BLaER1 (cell line): ENCODE measurements around the gene VDAC1.
A peak's percentile ranks its signal among the peaks of the same experiment; 100 is the strongest.

Experiments
- H3K27ac ChIP-seq: shearing (Covaris generic); formaldehyde crosslinking; 2 replicates; pipeline ENCODE4 v1.8.1; 2022
- H3K27me3 ChIP-seq: shearing (Covaris generic); formaldehyde crosslinking; 2 replicates; pipeline ENCODE4 v1.8.1; 2022
- H3K36me3 ChIP-seq: shearing (Covaris generic); formaldehyde crosslinking; 2 replicates; pipeline ENCODE4 v1.8.1; 2022
- H3K4me1 ChIP-seq: shearing (Covaris generic); formaldehyde crosslinking; 2 replicates; pipeline ENCODE4 v1.8.1; 2022
- H3K4me2 ChIP-seq: shearing (Covaris generic); formaldehyde crosslinking; 2 replicates; pipeline ENCODE4 v1.8.1; 2022
- H3K4me3 ChIP-seq: shearing (Covaris generic); formaldehyde crosslinking; 2 replicates; pipeline ENCODE4 v1.8.1; 2022
- H3K9ac ChIP-seq: shearing (Covaris generic); formaldehyde crosslinking; 2 replicates; pipeline ENCODE4 v1.8.1; 2022
- H3K9me3 ChIP-seq: shearing (Covaris generic); formaldehyde crosslinking; 2 replicates; pipeline ENCODE4 v1.8.1; 2022
- H4K20me1 ChIP-seq: shearing (Covaris generic); formaldehyde crosslinking; 2 replicates; pipeline ENCODE4 v1.8.1; 2022
- Cebpa-rat ChIP-seq: shearing (Covaris generic); IDR thresholded peaks from 2 replicates; pipeline ENCODE4 v1.8.1; 2022

The VDAC1 gene

GRCh38 chr5:133998042-133998441, 6.7 kb downstream of the VDAC1 start:
- TF ChIP-seq Cebpa-rat: no peak
- Histone ChIP-seq H3K4me2 (peak overlapping the region; percentile 95), H4K20me1 (peaks cover 100% of the 10 kb centered on the region), H3K9me3 (no peaks in the 10 kb centered on the region), H3K4me1 (peaks cover 88% of the 10 kb centered on the region), H3K27ac (peak overlapping the region; percentile 100), H3K36me3 (peaks cover 41% of the 10 kb centered on the region), H3K9ac (0 out of 2 replicates have a peak overlapping the region, but pooled peaks have one; percentile 96), H3K4me3 (no peak overlapping the region), H3K27me3 (no peaks in the 10 kb centered on the region)

- H3K4me2 ChIP-seq: peak overlapping the region; percentile 95
- H3K4me1 ChIP-seq: peaks cover 91% of the 10 kb centered on the region
Observed at GRCh38 chr5:133996683-133997252, 8.0 kb downstream of the VDAC1 start.

GRCh38 chr5:133995883-133996563, 8.8 kb downstream of the VDAC1 start:
- Histone ChIP-seq H3K4me3 (peak overlapping the region; percentile 67), H3K9ac (peak overlapping the region; percentile 85), H3K27ac (peak overlapping the region; percentile 89), H3K4me2 (peak overlapping the region; percentile 95), H3K36me3 (peaks cover 35% of the 10 kb centered on the region), H4K20me1 (peaks cover 89% of the 10 kb centered on the region), H3K9me3 (no peaks in the 10 kb centered on the region), H3K4me1 (peaks cover 91% of the 10 kb centered on the region), H3K27me3 (no peaks in the 10 kb centered on the region)
- TF ChIP-seq Cebpa-rat: no peak

More at GRCh38 chr5:133996683-133997252, 8.0 kb downstream of the VDAC1 start:
- Histone ChIP-seq H3K4me3 (peak overlapping the region; percentile 67), H3K27me3 (no peaks in the 10 kb centered on the region), H3K36me3 (peaks cover 35% of the 10 kb centered on the region), H3K27ac (peak overlapping the region; percentile 89; the same call in 1 of the 2 replicates), H3K9me3 (no peaks in the 10 kb centered on the region), H4K20me1 (peaks cover 97% of the 10 kb centered on the region), H3K9ac (peak overlapping the region; percentile 85; the same call in 1 of the 2 replicates)
- TF ChIP-seq Cebpa-rat: no peak

- Histone ChIP-seq H3K4me3 (peak overlapping the region; percentile 67), H3K36me3 (peaks cover 35% of the 10 kb centered on the region), H3K27me3 (no peaks in the 10 kb centered on the region), H3K4me1 (peaks cover 91% of the 10 kb centered on the region), H3K9me3 (no peaks in the 10 kb centered on the region), H3K9ac (peak overlapping the region; percentile 85), H4K20me1 (peaks cover 83% of the 10 kb centered on the region), H3K4me2 (peak overlapping the region; percentile 95), H3K27ac (peak overlapping the region; percentile 89)
- TF ChIP-seq Cebpa-rat: no peak
Observed at GRCh38 chr5:133995341-133995740, 9.4 kb downstream of the VDAC1 start.

GRCh38 chr5:133994990-133995333, 9.8 kb downstream of the VDAC1 start:
- TF ChIP-seq Cebpa-rat: no peak
- Histone ChIP-seq H3K27ac (peak overlapping the region; percentile 89), H3K4me1 (peaks cover 91% of the 10 kb centered on the region), H3K27me3 (no peaks in the 10 kb centered on the region), H4K20me1 (peaks cover 79% of the 10 kb centered on the region), H3K9ac (peak overlapping the region; percentile 85), H3K4me2 (peak overlapping the region; percentile 95), H3K36me3 (peaks cover 35% of the 10 kb centered on the region), H3K9me3 (no peaks in the 10 kb centered on the region), H3K4me3 (peak overlapping the region; percentile 67)

- H3K4me2 ChIP-seq: peak overlapping the region; percentile 95
- H3K9ac ChIP-seq: peak overlapping the region; percentile 85
Observed at GRCh38 chr5:133994297-133994989, 10.3 kb downstream of the VDAC1 start.

DNA sequence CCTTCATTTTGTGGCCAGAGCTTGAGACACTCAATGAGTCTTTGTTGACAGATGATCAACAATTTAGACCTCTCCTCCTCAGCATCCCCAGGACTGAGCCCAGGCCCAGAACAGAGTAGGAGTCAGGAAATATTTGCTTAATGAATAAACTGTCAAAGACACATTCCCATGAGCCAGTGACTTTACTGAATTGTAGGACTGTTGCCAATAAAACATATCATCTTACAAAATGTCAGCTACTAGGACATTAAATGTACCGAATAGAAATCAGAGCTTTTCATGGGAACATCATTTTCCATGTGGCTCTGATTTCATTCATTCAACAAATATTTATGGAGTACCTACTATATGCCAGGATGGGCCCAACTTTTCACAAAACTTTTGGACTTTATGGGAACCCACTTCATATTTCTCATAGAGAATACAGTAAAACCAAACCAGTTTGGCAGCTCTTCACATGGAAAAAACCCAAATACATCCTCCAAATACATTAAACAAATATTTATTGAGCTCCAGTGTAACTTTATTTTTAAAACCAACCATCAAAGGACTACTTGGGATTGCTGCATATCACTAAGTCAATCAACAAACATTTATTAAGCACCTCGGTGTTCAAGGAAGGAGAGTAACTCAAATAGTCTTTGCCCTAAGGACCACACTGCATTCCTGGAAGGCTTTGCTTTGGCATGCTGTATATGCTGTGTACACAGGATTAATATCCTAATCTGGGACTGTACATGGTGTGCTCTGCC, 11.4 kb downstream of the VDAC1 start:
- Histone ChIP-seq H3K27me3 (no peaks in the 10 kb centered on the region), H3K4me2 (peak overlapping the region; percentile 95), H4K20me1 (peaks cover 63% of the 10 kb centered on the region), H3K36me3 (peaks cover 37% of the 10 kb centered on the region), H3K9ac (peak overlapping the region; percentile 85), H3K4me3 (peak overlapping the region; percentile 67), H3K9me3 (no peaks in the 10 kb centered on the region), H3K4me1 (peaks cover 91% of the 10 kb centered on the region), H3K27ac (peak overlapping the region; percentile 89)
- no peak for TF ChIP-seq Cebpa-rat

More at GRCh38 chr5:133994297-133994989, 10.3 kb downstream of the VDAC1 start:
- Histone ChIP-seq H3K27me3 (no peaks in the 10 kb centered on the region), H4K20me1 (peaks cover 74% of the 10 kb centered on the region), H3K4me3 (peak overlapping the region; percentile 67), H3K4me1 (peaks cover 91% of the 10 kb centered on the region), H3K36me3 (peaks cover 35% of the 10 kb centered on the region), H3K9me3 (no peaks in the 10 kb centered on the region), H3K27ac (peak overlapping the region; percentile 89)
- TF ChIP-seq Cebpa-rat: no peak

DNA sequence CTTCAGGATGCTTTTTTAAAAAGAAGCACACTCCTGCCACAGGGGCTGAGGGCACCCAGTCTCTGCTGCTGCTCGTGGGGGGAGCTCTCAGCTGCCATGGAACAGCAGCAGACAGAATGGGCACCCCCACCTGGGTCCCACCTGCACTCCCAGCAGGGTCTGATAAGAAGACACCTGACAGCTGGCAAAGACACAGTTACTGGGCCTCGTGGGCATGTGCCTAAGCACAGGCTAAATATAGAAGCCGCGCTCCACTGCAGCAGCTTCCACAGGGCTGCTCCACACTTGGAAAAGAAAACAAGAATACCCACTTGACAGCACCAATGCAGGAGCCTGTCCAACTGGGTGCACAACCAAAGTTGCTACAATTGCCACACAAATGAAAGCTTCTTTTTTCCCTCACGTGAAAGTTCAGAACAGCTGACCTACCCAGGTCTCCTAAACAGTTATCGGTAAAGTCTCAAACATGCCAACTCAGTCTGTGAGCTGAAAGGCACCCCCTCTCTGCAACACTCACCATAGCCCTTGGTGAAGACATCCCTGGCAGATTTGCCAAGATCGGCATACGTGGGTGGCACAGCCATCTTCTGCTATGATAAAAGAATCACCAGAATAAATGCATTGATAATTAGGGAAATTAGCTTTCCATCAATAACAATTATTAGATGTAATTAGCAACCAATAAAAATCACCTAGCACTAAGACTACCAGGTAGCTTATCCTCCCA, 12.2 kb downstream of the VDAC1 start:
- H3K4me2 ChIP-seq: peak overlapping the region; percentile 95
- peak overlapping the region; percentile 67 for H3K4me3 ChIP-seq
- H3K27me3 ChIP-seq: no peaks in the 10 kb centered on the region
- TF ChIP-seq Cebpa-rat: no peak
- peaks cover 55% of the 10 kb centered on the region for H4K20me1 ChIP-seq
- peaks cover 91% of the 10 kb centered on the region for H3K4me1 ChIP-seq
- H3K9me3 ChIP-seq: no peaks in the 10 kb centered on the region
- H3K9ac ChIP-seq: peak overlapping the region; percentile 85
- peak overlapping the region; percentile 89 for H3K27ac ChIP-seq
- H3K36me3 ChIP-seq: peaks cover 45% of the 10 kb centered on the region
